EL (cell line): ENCODE data around the gene ZCCHC7.
"Not testable (repeated sequence)": the region's sequence is repeated elsewhere in the genome, so short reads cannot be mapped to it uniquely, and the experiment has no call there.

Experiments
- DNase-seq: peaks from one replicate; pipeline ENCODE4 v3.0.0-alpha.2; 2016

The ZCCHC7 gene

GRCh38 chr9:37119907-37120842 is at the start of gene ZCCHC7:
Gene ZCCHC7, plus strand, starts transcription at chr9:37120574.
- DNase-seq, result peak; percentile 96

- not testable (repeated sequence) for DNase-seq
Observed at GRCh38 chr9:37074790-37075189, 45.6 kb upstream of the ZCCHC7 start.

GRCh38 chr9:37079370-37080164 is 40.8 kb upstream of the ZCCHC7 start:
- DNase-seq, result peak; percentile 96

GRCh38 chr9:37080165-37080628 is 40.2 kb upstream of the ZCCHC7 start:
- peak; percentile 38 for DNase-seq

- DNase-seq, result not testable (repeated sequence)
Observed at GRCh38 chr9:37081507-37081906, 38.9 kb upstream of the ZCCHC7 start.

- no peak for DNase-seq
Observed at GRCh38 chr9:37082214-37082765, 38.1 kb upstream of the ZCCHC7 start.

- no peak for DNase-seq
Observed at GRCh38 chr9:37083654-37084053, 36.7 kb upstream of the ZCCHC7 start.

- no peak for DNase-seq
Observed at GRCh38 chr9:37085233-37085632, 35.1 kb upstream of the ZCCHC7 start.

GRCh38 chr9:37092714-37093295 is 27.6 kb upstream of the ZCCHC7 start:
- DNase-seq, result not testable (repeated sequence)

- no peak for DNase-seq
Observed at GRCh38 chr9:37094751-37095150, 25.6 kb upstream of the ZCCHC7 start.

- no peak for DNase-seq
Observed at GRCh38 chr9:37096628-37097027, 23.7 kb upstream of the ZCCHC7 start.

- no peak for DNase-seq
Observed at GRCh38 chr9:37097294-37097693, 23.1 kb upstream of the ZCCHC7 start.

GRCh38 chr9:37100327-37100726 is 20.0 kb upstream of the ZCCHC7 start:
- no peak for DNase-seq

- no peak for DNase-seq
Observed at GRCh38 chr9:37100741-37101140, 19.6 kb upstream of the ZCCHC7 start.

- DNase-seq, result no peak
Observed at GRCh38 chr9:37102486-37102885, 17.9 kb upstream of the ZCCHC7 start.

GRCh38 chr9:37104183-37104889 is 16.0 kb upstream of the ZCCHC7 start:
- DNase-seq, result peak; percentile 76

- DNase-seq, result peak; percentile 8
Observed at GRCh38 chr9:37105234-37105633, 15.1 kb upstream of the ZCCHC7 start.

GRCh38 chr9:37107701-37108100 is 12.7 kb upstream of the ZCCHC7 start:
- DNase-seq, result no peak

- not testable (repeated sequence) for DNase-seq
Observed at GRCh38 chr9:37114442-37114841, 5.9 kb upstream of the ZCCHC7 start.

- DNase-seq, result no peak
Observed at GRCh38 chr9:37117956-37118355, 2.4 kb upstream of the ZCCHC7 start.

GRCh38 chr9:37119360-37119759 is 1.0 kb upstream of the ZCCHC7 start:
- DNase-seq, result no peak

GRCh38 chr9:37120843-37121335 is 515 bp downstream of the ZCCHC7 start:
- DNase-seq, result not testable (repeated sequence)
